Right forelimb (tissue), 1 donor: ENCODE data around the gene STRA6.
A peak's percentile ranks its signal among the peaks of the same experiment; 100 is the strongest.

Experiments
- DNase-seq: peaks from one replicate; pipeline ENCODE4 v3.0.0-alpha.2; 2018

STRA6 gene

GRCh38 chr15:74159773-74160172 lies 42.8 kb downstream of the STRA6 start:
- no peak for DNase-seq

- DNase-seq, result no peak
Measured at GRCh38 chr15:74158855-74159650, 43.5 kb downstream of the STRA6 start.

DNA sequence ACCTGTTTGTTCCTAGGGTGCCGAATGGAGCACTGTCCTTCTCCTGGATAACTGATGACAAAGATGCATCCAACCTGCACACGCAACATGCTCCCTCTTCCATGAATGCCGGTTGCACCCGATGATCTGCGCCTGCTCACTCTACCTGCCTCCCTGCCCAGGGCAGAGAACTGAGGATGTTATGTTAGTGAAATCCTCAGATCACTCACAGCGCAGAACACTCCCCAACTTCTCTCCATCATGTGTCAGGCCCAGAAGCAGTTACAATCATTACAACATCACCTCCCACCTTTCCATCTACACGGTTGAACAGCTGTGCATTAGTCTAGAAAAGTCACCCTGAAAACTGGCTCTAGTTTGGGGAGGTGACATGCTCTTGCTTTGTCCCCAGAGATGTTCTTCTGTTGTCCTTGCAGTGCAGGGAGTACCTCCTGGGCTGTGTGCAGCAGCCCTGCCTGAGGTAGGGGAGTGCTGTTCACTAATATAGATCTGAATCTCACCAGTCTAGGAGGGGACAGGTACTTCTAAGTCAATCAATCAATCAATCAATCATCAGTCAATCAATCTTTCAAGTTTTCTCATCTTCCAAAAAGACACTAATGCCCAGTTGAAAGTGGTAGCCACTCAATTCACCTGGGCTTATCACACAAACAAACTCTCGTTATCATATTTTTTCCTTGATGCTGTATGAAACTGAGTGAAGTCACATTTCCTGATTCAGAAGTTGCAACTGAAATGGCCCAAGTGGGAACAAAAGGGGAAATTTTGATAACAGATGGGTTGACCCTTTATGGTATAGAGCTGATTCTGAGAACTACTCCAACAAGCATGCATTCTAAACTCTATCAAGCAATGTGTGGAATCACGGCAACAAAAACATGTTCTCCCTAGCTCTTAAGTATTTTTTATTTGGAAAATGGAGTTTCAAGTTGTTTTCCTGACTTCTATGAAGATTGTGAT lies 44.4 kb downstream of the STRA6 start:
- DNase-seq, result no peak

DNA sequence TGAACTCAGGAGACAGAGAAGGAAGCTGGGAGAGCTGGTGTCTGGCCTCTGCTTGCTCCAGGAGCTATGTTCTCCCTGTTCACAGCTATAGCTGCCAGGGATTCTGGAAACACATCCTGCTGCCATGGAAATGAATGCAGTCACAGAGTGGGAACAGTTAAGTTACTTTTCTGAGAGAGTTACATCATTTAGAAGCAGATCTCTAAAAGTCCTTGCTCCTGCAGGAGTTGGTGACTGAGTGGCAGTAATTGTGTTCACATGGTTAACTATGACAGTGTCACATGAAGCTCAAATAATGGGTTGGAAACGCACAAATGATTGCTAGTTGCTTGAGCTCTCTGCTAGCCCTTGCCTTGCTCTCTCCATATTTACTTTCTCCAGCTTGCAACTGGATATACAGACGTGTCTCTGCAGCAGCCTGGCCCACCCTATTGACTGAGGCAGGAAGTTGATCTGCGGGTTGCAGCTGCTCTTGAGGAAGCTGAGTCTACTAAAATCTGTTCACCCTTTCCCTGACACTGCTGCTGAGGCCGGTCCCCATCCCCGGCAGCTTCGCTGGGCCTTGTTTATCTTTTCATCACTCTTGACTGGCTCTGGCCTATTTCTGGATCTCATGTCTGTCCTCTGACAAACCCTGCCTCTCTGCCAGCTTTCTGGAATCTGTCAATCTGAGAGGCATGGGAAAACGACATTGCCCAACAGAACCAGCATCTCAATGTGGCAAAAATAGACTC lies 45.7 kb downstream of the STRA6 start:
- DNase-seq, result peak; percentile 66

- no peak for DNase-seq
Measured at GRCh38 chr15:74155766-74156417, 46.7 kb downstream of the STRA6 start.

DNA sequence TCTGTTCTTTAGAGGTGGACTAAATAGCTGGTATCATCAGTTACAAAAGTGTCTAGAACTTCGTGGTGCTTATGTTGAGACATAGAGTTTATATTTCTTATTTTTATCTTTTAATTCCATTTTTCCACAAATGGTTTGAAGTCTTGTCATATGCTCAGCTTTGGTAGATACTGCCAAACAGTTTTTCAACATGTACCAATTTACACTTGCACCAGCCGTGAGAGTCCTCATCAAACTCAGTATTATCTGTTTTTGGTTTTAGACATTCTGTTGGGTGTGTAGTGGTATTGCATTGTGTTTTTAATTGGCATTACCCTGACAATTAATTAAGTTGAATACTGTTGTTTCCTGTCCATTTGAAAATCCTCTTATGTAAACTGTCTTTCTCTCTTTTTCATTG lies 55.5 kb downstream of the STRA6 start:
- no peak for DNase-seq

GRCh38 chr15:74146277-74146800 lies 56.2 kb downstream of the STRA6 start:
- no peak for DNase-seq

- no peak for DNase-seq
Measured at GRCh38 chr15:74144153-74144775, 58.3 kb downstream of the STRA6 start.

- DNase-seq, result no peak
Measured at GRCh38 chr15:74141591-74141990, 61.0 kb downstream of the STRA6 start.

- DNase-seq, result no peak
Measured at GRCh38 chr15:74138642-74139041, 63.9 kb downstream of the STRA6 start.

GRCh38 chr15:74137537-74137894 lies 65.1 kb downstream of the STRA6 start:
- DNase-seq, result no peak

GRCh38 chr15:74136814-74137536 lies 65.6 kb downstream of the STRA6 start:
- peak; percentile 56 for DNase-seq

DNA sequence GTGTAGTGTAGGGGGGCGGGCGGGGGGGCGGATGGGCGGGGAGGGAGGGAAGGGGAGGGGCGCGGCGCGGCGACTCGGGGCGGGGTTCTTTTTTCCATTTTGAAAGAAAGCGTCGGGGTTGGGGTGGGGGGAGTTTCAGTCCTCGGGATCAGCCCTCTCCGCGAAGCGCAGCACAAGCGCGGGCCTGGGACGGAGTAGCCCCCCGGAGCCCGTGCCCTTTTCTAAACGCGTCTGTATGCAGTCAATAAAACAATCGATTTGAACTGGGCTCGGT lies 66.1 kb downstream of the STRA6 start:
- DNase-seq, result no peak

- DNase-seq, result no peak
Measured at GRCh38 chr15:74135041-74135565, 67.5 kb downstream of the STRA6 start.

DNA sequence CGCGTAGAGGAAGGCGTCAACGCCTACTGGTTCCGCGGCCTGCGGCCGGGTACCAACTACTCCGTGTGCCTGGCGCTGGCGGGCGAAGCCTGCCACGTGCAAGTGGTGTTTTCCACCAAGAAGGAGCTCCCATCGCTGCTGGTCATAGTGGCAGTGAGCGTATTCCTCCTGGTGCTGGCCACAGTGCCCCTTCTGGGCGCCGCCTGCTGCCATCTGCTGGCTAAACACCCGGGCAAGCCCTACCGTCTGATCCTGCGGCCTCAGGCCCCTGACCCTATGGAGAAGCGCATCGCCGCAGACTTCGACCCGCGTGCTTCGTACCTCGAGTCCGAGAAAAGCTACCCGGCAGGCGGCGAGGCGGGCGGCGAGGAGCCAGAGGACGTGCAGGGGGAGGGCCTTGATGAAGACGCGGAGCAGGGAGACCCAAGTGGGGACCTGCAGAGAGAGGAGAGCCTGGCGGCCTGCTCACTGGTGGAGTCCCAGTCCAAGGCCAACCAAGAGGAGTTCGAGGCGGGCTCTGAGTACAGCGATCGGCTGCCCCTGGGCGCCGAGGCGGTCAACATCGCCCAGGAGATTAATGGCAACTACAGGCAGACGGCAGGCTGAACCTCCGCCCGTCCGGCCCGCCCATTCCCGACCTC lies 68.1 kb downstream of the STRA6 start:
- DNase-seq, result peak; percentile 64

- no peak for DNase-seq
Measured at GRCh38 chr15:74133694-74134386, 68.7 kb downstream of the STRA6 start.

DNA sequence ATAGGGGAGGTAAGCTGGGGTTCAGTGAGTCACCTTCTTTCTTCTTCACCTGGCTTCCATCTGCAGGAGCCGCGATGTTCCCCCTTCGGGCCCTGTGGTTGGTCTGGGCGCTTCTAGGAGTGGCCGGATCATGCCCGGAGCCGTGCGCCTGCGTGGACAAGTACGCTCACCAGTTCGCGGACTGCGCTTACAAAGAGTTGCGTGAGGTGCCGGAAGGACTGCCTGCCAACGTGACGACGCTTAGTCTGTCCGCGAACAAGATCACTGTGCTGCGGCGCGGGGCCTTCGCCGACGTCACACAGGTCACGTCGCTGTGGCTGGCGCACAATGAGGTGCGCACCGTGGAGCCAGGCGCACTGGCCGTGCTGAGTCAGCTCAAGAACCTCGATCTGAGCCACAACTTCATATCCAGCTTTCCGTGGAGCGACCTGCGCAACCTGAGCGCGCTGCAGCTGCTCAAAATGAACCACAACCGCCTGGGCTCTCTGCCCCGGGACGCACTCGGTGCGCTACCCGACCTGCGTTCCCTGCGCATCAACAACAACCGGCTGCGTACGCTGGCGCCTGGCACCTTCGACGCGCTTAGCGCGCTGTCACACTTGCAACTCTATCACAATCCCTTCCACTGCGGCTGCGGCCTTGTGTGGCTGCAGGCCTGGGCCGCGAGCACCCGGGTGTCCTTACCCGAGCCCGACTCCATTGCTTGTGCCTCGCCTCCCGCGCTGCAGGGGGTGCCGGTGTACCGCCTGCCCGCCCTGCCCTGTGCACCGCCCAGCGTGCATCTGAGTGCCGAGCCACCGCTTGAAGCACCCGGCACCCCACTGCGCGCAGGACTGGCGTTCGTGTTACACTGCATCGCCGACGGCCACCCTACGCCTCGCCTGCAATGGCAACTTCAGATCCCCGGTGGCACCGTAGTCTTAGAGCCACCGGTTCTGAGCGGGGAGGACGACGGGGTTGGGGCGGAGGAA lies 69.6 kb downstream of the STRA6 start:
- peak; percentile 50 for DNase-seq

- no peak for DNase-seq
Measured at GRCh38 chr15:74131628-74132413, 70.8 kb downstream of the STRA6 start.
